Lower leg skin (tissue), 4 donors: ENCODE measurements around the gene FOXL3. TPM values are rescaled to one million over a fixed set of nuclear protein-coding genes. Genes with fewer than 3 reads are reported as not detected.

Experiments used
- DNase-seq, 2 donors: peaks; one replicate each; pipeline ENCODE4 v3.0.0-alpha.2; 2019; ENCODE audit warnings: low spot score in 2 of 2
- H3K4me3 ChIP-seq: fragments of 200-600 bp; sonication (generic); 2 replicates; pipeline ENCODE4 v1.5.1; 2017; ENCODE audit warnings: mild to moderate bottlenecking, low read depth; ENCODE audit not compliant: poor library complexity, severe bottlenecking
- POLR2A ChIP-seq, 2 donors: fragments of 450-650 bp; IDR thresholded peaks; one replicate each; pipeline ENCODE4 v1.6.1; 2016 to 2017; ENCODE audit warnings: antibody characterized with exemption in 2 of 2, mild to moderate bottlenecking in 1 of 2, moderate library complexity in 1 of 2
- WGBS, 2 donors: methylation state at CpG; one replicate each; pipeline ENCODE4 v1.1.5; 2018; 5-methylcytosine and 5-hydroxymethylcytosine counted together
- intact Hi-C: fragments of 100-400 bp; cut with DNase I; formaldehyde crosslinking; loops from one replicate; pipeline ENCODE4 v1.15.0; 2023; ENCODE audit warnings: low total_unique reads
- total RNA-seq, 4 donors: library from RNA; depleted of rRNA; stranded (reverse); fragments of >200 nt; gene quantifications; one replicate each; pipeline ENCODE4 v1.1.0, GENCODE V29; 2016
- TF ChIP-seq, protein P1 (sequence below), 3 donors: fragments of 450-650 bp; IDR thresholded peaks; one replicate each; pipeline ENCODE4 v1.5.1; 2016; ENCODE audit warnings: antibody characterized with exemption in 3 of 3, mild to moderate bottlenecking in 3 of 3, moderate library complexity in 2 of 3

Gene FOXL3
- total RNA-seq, 4 donors from 2014 or later = not detected

DNA sequence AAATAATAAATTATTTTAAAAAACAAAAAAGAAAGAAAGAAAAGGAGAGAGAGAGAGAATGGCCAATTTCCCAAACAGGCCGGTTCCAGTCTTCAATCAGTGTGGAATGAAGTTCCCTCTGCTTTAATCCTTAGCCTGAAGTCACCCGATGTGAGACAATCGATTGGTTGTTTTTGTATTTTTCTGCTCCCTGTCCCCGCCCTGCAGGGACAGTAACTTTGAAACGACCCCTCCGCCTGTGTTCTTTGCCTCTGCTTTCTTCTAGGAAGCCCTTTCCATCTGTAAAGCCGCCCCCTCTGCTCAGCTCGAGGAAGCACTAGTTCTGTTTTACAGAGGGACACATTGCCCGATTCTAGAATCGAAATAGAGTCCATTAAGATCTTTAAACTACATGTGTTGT, 33.4 kb downstream of the FOXL3 start:
- WGBS, 2 donors = 39 to 61% methylated on average over 10 of the region's 10 CpGs
- no peak for TF ChIP-seq POLR2A (IDR thresholded peaks at IDR 0.05)
- TF ChIP-seq, protein P1, sequence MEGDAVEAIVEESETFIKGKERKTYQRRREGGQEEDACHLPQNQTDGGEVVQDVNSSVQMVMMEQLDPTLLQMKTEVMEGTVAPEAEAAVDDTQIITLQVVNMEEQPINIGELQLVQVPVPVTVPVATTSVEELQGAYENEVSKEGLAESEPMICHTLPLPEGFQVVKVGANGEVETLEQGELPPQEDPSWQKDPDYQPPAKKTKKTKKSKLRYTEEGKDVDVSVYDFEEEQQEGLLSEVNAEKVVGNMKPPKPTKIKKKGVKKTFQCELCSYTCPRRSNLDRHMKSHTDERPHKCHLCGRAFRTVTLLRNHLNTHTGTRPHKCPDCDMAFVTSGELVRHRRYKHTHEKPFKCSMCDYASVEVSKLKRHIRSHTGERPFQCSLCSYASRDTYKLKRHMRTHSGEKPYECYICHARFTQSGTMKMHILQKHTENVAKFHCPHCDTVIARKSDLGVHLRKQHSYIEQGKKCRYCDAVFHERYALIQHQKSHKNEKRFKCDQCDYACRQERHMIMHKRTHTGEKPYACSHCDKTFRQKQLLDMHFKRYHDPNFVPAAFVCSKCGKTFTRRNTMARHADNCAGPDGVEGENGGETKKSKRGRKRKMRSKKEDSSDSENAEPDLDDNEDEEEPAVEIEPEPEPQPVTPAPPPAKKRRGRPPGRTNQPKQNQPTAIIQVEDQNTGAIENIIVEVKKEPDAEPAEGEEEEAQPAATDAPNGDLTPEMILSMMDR (IDR thresholded peaks at IDR 0.05) = no peak
- DNase-seq = no peak
- intact Hi-C loops = loop anchor here (2.0 to 10.0 kb wide), 2 partner anchors 453 to 551 kb away; partner anchors contain the start of gene GET4
- no peak overlapping the region for H3K4me3 ChIP-seq

DNA sequence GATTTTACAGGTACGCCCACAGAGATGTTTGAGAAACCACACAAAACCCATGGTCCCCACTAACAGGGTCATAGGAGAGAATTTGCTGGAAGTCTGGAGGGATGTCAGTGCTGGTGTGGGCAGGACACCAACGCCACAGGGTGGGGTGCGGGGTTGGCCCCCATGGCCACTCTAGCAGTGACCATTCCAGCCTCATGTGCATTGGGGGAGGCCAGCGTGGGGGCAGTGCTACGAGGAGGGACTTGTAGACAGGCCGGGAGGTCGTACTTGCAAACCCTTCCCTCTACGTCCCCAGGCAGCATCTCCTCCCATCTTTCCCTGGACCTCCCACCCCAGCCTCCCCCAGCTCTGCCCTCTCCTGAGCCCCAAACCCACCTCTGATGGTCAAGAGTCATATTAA, 34.0 kb downstream of the FOXL3 start:
- intact Hi-C loops = loop anchor here (10.0 kb wide), 1 partner anchor 551 kb away; the partner anchor contains the start of gene GET4
- TF ChIP-seq, protein P1 (IDR thresholded peaks at IDR 0.05) = no peak
- TF ChIP-seq POLR2A (IDR thresholded peaks at IDR 0.05) = no peak

DNA sequence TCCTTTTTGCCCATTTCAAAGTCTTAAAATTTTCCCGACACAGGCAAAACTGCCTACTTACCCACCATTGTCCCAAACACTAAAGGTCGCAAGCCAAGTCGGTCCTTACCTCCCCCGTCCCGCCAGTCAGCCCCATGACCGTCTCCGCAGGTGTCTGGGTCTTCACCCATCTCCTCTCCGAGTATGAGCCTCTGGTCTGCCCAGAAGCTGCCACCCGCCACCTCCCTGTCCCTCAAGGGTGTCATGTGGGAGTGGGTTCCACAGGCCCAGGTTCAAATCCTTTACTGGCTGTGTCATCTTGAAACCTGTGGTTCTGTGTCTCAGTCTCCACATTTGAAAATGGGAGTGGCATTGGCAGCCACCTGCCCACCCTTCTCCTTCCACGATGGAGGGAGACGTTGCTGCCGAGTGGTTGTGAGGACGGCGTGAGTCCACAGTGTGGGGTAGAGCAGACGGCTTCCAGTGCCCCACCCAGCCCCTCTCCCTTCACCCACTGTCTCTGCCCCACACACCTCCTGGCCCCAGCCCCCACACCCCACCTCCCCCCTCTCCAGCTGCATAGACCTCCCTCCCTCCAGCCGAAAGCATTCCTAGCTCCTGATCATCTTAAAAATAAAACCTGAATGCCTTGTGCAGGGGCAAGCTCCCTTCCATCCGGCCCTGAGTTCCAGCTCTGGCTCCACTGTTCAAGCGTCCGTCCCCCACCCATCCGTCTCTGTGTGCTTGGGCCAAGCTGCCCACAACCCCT, 35.3 kb downstream of the FOXL3 start:
- 93 to 95% methylated on average over 20 of the region's 20 CpGs for WGBS, 2 donors
- no peak for DNase-seq
- intact Hi-C loops = loop anchor here (10.0 kb wide), 1 partner anchor 550 kb away; the partner anchor contains the start of gene GET4
- H3K4me3 ChIP-seq = no peak overlapping the region
- TF ChIP-seq POLR2A (IDR thresholded peaks at IDR 0.05) = no peak
- TF ChIP-seq, protein P1 (IDR thresholded peaks at IDR 0.05) = no peak

More for the DNA sequence above, 34.0 kb downstream of the FOXL3 start:
- DNase-seq = no peak
- 74 to 80% methylated on average over 8 of the region's 8 CpGs for WGBS, 2 donors
- no peak overlapping the region for H3K4me3 ChIP-seq

DNA sequence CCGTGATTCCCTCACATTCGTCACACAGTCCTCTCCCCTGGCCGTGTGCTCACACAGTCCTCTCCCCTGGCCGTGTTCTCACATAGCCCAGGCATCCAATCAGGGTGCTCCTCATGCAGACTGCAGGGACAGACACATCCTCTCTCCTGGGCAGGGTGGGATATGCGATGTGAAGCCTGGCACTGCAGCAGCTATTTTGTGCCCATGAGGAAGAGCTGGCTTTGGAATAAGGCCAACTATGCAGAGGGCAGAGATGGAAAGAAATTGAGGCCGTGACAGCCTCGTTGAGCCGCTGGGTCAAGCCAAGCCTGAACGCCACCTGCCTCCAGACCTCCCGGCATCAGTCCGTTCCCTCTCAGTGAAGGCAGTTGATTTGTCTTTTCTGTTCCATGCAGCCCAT, 35.8 kb downstream of the FOXL3 start:
- no peak for DNase-seq
- H3K4me3 ChIP-seq = no peak overlapping the region
- intact Hi-C loops = loop anchor here (10.0 kb wide), 1 partner anchor 549 kb away; the partner anchor contains the start of gene GET4
- TF ChIP-seq POLR2A (IDR thresholded peaks at IDR 0.05) = no peak
- TF ChIP-seq, protein P1 (IDR thresholded peaks at IDR 0.05) = no peak
- WGBS, 2 donors = 96% methylated on average over 11 of the region's 11 CpGs

DNA sequence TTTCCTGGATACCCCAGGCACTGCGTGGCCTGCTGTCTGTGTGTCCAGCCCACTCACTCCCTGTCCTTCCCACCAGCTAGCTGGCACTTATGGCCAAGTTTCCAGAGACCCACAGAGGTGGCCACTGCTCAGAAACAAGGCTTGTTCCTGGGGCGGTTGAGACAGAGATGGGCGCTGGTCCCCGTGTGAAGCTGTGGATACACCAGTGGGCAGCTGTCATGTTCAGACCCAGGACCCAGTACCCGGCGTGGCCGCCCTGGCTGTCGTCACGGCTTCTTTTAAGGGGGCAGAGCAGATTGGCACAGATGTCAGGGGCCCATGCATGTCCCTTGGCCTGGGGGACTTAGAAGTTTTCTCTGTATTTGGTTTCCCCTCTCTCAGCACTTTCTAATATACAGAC, 36.3 kb downstream of the FOXL3 start:
- no peak overlapping the region for H3K4me3 ChIP-seq
- 97 to 99% methylated on average over 9 of the region's 9 CpGs for WGBS, 2 donors
- no peak for TF ChIP-seq POLR2A (IDR thresholded peaks at IDR 0.05)
- no peak for DNase-seq
- intact Hi-C loops = loop anchor here (10.0 kb wide), 1 partner anchor 549 kb away; the partner anchor contains the start of gene GET4

DNA sequence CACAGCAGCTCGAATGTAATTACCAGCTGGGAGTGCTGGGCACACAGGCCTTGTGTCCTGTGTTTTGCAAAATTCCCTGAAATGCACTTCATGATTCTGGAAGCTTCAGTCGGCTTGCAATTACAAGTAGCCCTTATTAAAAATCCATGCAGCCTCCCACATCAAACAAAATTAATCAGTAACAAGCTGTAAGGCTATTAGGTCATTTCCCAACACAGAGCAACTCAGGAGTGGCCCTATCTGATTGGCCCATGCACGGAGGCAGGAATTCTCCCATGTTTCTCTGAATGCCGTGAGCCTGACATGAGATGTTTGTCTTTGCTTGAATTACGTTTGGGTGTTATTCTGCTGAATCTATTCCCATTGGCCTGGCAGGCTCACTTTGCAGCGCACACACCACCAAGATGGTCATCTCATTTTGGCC, 36.9 kb downstream of the FOXL3 start:
- WGBS, 2 donors = 72 to 82% methylated on average over 6 of the region's 6 CpGs
- no peak for DNase-seq
- TF ChIP-seq, protein P1 (IDR thresholded peaks at IDR 0.05) = no peak
- no peak for TF ChIP-seq POLR2A (IDR thresholded peaks at IDR 0.05)
- intact Hi-C loops = loop anchor here (10.0 kb wide), 1 partner anchor 548 kb away; the partner anchor contains the start of gene GET4
- H3K4me3 ChIP-seq = no peak overlapping the region
